RCC 7860 (cell line): ENCODE results near the gene CCNDBP1.
"Not testable (repeated sequence)": the region's sequence is repeated elsewhere in the genome, so short reads cannot be mapped to it uniquely, and the experiment has no call there.

Source experiments
- DNase-seq: peaks from one replicate; pipeline ENCODE4 v3.0.0-alpha.2; 2015; ENCODE audit warnings: low spot score
- FAIRE-seq: peaks from 2 replicates; lab custom pipeline; 2012; peaks lifted over from hg19 to GRCh38; lab: Jason Lieb, UNC

CCNDBP1 gene

DNA sequence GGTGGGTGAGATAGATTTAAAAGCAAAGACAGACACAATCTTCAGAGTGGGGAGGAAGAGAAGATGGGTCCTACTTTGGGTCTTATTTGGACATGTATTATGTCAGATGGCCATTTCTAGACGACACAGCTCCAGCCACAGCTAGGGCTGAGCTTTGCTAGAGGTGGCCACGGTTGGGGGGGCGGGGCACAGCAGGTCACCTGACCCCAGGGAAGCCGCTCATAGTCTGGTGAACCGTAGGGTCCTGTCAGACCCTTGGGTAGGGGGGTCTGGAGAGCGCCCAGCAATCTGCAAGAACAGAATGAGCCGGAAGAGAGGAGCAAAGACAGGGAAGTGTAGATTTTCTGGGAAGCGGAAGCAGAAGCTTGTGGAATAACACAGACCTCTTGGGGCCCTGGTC, 29.0 kb downstream of the CCNDBP1 start:
- DNase-seq, result no peak
- no peak for FAIRE-seq

GRCh38 chr15:43214592-43215295, 29.5 kb downstream of the CCNDBP1 start:
- FAIRE-seq (no peak), DNase-seq (no peak)

DNA sequence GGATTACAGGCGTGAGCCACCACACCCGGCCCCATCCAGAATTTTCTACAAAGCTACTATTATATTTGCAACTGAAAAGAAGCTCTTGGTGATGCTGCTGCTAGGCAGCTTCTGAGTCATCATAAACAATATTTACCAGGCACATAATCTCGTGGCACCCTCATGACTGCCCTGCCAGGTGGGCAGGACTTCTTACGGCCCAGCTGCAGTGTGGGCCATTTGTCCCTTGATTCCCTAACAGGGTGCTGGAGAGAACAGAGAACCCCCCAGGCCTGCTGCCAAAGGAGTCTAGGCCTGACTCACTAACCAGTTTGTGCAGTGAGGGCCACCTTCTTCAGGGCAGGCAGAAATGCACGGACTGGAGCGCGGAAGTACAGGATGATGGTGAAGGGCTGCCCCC, 30.8 kb downstream of the CCNDBP1 start:
- no peak for FAIRE-seq
- no peak for DNase-seq

DNA sequence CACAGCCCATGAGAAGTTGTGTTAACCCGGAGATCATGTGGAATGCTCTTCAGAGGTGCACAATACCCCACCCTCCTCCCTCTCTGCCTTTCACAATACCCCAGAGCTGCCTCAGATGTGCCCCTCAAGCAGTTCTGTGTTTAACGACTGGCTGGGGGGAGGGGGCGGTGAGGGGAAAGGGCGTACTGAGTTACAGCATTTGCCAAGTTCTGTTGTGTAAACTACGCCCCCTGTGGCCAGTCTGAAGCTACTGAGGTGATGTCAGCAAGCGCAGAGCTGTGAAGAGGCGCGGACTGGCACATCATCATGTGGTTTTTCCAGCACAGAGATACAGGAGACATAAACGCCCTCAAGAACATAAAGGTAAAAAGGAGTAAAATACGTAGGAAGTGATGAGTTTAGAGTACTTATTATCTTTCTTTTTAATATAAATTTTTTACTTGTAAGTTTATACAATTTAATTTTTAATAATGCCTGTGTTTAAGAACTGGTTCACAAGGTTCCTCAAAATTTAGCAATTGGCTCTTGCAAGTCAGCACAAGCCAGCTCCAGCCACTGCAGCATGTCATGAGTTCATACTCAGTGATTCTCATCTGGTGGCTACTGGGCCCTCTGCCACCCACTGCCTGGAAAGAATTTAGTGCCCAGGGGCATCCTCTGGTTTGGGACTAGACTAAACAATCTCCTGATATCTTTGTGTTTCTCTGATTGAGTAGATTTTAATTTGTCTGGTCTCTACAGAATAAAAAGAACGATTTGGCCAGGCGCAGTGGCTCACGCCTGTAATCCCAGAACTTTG, 33.9 kb downstream of the CCNDBP1 start:
- DNase-seq (no peak), FAIRE-seq (no peak)

GRCh38 chr15:43219929-43220928, 35.0 kb downstream of the CCNDBP1 start:
- FAIRE-seq (no peak), DNase-seq (no peak)

DNA sequence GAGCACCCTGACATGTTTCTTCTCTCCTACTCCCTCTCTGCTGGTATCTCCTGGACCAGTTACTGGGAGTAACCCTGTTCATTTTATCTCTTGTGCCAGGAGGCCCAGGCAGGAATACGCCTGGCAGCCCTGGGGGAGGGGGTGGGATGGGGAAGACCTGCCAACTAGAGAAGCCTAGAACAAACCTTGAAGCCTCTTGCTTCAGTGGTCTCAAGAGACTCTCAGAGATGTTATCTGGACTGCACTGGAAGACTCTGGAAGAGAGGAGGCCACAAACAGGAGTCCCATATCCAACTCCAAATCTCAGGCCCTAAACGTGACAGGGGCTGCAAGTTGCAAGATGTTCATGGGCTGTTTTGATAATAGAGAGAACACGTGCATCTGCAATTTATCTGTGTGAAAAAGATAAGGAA, 35.8 kb downstream of the CCNDBP1 start, which contains the start of gene EPB42:
TSS of gene EPB42 (minus strand) at position 28 of the 413 bp plus-strand sequence. CDS start 193 bp downstream, outside the sequence.
- DNase-seq, result no peak
- no peak for FAIRE-seq

DNA sequence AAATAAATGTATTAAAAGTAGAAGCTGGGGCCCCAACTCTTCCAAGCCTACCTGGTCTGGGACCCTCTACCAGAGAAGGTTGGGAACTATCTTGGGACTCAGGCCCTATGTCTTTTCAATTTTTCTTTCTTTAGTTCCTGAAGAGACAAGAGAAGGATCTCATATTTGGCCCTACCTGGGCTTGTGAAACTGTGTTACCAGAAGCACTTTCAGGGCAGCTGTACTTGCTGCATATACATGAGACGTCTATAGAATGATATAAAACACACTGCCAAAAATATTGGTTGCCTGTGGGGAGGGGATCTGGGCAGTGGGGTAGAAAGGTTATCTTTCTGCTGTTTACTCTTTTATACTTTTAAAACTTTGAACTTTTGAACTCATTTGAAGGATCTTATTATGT, 36.2 kb downstream of the CCNDBP1 start:
- FAIRE-seq (no peak), DNase-seq (no peak)

DNA sequence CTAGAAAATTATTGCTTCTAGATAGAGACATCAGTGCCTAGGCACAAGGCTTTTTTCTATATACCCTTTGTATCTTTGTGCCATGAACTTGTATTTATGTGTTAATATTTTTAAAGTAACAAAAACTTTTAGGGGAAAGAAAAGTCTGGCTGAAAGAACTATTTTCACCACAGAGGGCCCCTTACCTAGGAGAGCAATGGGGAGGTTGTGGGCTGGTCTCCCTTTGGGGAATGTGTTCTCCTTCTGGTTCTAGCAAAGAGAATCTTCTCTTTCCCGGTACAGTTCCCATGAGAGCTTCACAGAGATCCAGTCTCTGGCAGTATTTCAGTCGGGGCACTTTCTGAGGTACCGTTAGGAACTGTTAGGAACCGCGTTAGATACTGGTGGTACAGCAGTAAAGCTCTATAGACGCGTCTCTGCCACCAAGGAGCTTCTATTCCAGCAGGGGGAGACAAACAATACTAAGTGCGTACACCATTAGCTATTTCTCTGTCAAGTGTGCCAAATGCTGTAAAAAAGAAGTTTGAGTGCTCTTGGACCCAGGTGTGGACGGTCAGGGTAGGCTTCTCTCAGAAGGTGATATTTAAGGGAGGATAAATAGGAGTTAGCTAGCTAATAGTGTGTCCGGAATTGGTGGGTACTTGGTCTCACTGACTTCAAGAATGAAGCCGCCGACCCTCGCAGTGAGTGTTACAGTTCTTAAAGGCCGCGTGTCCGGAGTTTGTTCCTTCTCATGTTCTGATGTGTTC, 40.2 kb downstream of the CCNDBP1 start:
- DNase-seq (peak; percentile 65), FAIRE-seq (no peak)

- FAIRE-seq, DNase-seq: not testable (repeated sequence)
These were observed 40.7 kb downstream of the CCNDBP1 start for GRCh38 chr15:43225950-43226255.

DNA sequence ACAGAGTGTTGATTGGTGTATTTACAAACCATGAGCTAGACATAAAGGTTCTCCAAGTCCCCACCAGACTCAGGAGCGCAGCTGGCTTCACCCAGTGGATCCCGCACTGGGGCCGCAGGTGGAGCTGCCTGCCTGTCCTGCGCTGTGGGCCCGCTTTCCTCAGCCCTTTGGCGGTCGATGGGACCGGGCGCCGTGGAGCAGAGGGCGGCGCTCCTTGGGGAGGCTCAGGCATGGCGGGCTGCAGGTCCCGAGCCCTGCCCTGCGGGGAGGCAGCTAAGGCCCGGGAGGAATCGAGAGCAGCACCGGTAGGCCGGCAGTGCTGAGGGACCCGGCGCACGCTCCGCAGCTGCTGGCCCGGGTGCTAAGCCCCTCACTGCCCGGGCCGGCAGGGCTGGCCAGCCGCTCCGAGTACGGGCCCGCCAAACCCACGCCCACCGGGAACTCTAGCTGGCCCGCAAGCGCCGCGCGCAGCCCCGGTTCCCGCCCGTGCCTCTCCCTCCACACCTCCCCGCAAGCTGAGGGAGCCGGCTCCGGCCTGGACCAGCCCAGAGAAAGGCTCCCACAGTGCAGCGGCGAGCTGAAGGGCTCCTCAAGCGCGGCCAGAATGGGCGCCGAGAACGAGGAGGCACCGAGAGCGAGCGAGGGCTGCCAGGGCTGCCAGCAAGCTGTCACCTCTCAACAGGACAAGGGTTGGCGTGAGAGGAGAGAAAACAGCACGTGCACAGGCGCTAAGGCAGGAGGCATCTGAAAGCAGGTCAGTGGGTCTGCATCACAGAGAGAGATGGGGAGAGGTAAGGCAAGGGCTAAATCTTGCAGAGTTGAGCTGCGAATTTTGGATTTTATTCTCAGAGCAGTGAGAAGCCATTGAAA, 41.5 kb downstream of the CCNDBP1 start:
- FAIRE-seq (no peak), DNase-seq (no peak)

DNA sequence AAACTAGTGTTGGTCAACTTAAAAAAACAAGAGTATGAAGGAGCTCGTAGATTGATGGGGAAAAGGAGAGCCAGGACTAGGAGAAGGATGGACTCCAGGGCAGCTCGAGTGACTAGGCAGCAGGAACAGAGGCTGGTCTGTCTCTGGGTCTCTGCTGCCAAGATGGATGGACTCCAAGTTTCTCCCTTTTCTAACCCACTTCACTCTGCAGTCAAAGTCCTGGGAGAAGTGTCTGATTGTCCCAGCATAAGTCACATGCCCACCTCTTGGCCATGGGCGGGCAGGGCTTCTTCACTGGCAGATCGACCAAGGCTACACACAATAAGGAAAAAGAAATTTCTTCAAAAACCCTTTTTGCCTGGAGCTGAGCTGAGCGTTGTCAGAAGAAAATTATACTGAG, 44.8 kb downstream of the CCNDBP1 start:
- FAIRE-seq, result no peak
- DNase-seq, result no peak

- DNase-seq, result no peak
- no peak for FAIRE-seq
These were observed 45.5 kb downstream of the CCNDBP1 start for GRCh38 chr15:43230640-43231115.

GRCh38 chr15:43232289-43232874, 47.2 kb downstream of the CCNDBP1 start:
- DNase-seq (no peak), FAIRE-seq (no peak)

- no peak for FAIRE-seq
- no peak for DNase-seq
These were observed 50.3 kb downstream of the CCNDBP1 start for GRCh38 chr15:43235536-43235935.

GRCh38 chr15:43237842-43238470, 52.8 kb downstream of the CCNDBP1 start:
- DNase-seq (no peak), FAIRE-seq (no peak)

DNA sequence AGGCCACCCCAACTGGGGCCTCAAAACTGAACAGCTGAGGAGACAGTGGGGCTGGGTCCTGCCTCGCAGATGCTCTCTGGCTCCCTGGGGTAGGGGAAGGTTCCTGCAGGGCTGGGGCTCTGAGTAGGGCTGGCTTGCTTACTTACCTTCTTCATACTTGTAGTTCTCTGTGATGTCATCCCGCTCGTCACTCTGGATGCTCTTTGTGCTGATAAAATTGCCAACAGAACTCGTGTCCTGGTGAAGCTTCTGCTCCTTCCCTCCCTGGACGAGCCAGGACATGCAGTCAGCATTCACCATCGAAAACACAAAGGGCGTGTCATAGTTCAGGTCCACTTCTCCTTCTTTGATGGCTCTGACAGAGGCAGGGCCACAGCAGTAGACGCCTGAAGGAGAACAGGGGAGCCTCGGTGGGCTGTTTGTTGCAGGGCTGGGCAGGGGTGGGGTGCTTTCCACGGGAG, 53.5 kb downstream of the CCNDBP1 start:
- FAIRE-seq, result no peak
- no peak for DNase-seq

DNA sequence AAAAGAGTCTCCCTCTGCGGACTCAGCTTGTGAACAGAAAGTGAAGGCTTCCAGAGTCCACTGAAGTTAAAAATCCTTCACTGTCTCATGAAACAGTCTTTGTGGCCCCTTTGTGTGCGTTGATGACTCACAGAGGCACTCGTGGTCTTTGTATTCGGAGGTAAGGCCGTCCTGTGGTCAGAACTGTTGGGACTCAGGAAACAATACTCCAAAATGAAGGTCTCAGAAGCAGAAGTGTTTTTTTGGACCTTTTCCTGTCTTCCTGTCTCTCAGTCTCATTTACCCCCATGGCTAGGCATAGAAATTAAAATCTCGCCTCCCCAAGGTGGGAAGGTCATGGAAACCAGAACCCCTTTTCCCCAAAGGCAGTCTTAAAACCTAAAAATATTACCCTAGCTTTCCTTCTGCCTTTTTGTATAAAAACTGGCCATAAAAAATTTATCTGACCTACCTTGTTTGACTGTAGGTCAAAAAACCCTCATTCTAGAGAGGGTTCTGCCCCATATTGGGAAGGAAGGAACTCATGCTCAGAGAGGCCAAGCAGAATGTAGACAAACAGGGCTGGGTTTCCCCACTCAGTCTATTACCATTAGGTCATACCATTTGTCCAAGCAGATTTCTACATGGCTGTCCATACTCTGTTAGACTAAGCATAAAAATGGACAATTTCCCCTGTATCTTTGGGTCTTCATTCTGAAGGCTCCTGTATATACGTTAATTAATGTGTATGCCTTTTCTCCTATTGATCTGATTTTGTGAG, 54.7 kb downstream of the CCNDBP1 start:
- peak; percentile 45 for DNase-seq
- peak; percentile 55 for FAIRE-seq

DNA sequence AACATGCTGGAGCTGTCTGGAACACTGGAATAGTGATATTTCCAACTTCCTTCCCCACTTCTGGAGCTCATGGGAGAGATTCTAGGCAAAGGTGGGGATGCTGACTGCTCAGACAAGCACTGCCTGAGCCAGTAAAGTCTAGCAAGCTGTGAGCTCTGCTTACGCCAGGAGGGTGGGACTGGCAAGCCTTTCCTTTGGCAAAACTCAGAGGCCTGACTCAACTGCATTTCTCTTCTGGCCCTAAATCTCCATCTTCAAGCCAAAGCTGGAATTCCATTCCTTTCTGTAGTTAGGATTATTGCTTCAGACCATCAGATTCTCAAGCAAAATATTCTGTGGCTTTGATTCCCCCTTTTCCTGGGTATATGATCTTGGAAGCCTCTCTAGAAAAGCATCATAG, 55.9 kb downstream of the CCNDBP1 start:
- no peak for DNase-seq
- FAIRE-seq, result no peak
